ENCODE measurements around the gene SF3A2. TPM values are rescaled to one million over a fixed set of nuclear protein-coding genes. Genes with fewer than 3 reads are reported as not detected.
A peak's percentile ranks its signal among the peaks of the same experiment; 100 is the strongest.

The SF3A2 gene
- total RNA-seq, 1 donor from 2014 or later = 107 TPM

DNA sequence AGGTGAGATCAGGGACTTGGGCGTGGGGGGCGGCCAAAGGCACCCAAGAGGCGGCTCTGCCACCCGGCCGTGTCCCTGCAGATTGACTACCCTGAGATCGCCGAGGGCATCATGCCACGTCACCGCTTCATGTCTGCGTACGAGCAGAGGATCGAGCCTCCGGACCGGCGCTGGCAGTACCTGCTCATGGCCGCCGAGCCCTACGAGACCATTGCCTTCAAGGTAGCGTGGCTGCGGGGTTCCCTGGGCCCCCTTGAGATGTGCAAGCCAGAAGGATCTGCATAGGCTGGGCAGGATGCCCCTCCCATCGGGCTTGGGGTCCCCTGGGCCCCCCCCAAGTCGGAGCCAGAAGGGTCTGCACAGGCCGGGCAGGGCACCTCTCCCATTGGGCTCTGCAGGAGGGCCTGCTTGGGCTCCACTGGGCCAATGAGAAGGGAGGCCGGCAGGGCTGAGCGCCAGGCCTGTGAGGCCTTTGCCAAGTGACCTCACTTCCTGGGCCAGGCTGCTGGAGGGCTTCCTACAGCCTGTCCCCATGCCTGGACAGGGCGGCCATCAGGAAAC is 10.3 kb downstream of the SF3A2 start:
- H3K27ac Mint-ChIP-seq = no peak overlapping the region
- intact Hi-C loops (cut with micrococcal nuclease) = no loop called here
- DNase-seq (no peak), ATAC-seq (ENCODE audit: low read depth) (no peak)
- peaks cover 2% of the 10 kb centered on the region for H3K27me3 Mint-ChIP-seq
- TF ChIP-seq, protein P1, sequence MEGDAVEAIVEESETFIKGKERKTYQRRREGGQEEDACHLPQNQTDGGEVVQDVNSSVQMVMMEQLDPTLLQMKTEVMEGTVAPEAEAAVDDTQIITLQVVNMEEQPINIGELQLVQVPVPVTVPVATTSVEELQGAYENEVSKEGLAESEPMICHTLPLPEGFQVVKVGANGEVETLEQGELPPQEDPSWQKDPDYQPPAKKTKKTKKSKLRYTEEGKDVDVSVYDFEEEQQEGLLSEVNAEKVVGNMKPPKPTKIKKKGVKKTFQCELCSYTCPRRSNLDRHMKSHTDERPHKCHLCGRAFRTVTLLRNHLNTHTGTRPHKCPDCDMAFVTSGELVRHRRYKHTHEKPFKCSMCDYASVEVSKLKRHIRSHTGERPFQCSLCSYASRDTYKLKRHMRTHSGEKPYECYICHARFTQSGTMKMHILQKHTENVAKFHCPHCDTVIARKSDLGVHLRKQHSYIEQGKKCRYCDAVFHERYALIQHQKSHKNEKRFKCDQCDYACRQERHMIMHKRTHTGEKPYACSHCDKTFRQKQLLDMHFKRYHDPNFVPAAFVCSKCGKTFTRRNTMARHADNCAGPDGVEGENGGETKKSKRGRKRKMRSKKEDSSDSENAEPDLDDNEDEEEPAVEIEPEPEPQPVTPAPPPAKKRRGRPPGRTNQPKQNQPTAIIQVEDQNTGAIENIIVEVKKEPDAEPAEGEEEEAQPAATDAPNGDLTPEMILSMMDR (IDR thresholded peaks at IDR 0.05) = no peak
- POLR2A ChIA-PET = interaction anchor here (1.1 kb wide), 1 partner anchor 79 kb away, joined by 3 read pairs; no protein-coding TSS in a partner anchor
- peaks cover 51% of the 10 kb centered on the region for H3K36me3 Mint-ChIP-seq (ENCODE audit: low read depth)
- no peak overlapping the region for H3K4me3 Mint-ChIP-seq
- H3K9me3 Mint-ChIP-seq = no peaks in the 10 kb centered on the region
- CTCF ChIA-PET = no interaction called here
- peaks cover 11% of the 10 kb centered on the region for H3K4me1 Mint-ChIP-seq

DNA sequence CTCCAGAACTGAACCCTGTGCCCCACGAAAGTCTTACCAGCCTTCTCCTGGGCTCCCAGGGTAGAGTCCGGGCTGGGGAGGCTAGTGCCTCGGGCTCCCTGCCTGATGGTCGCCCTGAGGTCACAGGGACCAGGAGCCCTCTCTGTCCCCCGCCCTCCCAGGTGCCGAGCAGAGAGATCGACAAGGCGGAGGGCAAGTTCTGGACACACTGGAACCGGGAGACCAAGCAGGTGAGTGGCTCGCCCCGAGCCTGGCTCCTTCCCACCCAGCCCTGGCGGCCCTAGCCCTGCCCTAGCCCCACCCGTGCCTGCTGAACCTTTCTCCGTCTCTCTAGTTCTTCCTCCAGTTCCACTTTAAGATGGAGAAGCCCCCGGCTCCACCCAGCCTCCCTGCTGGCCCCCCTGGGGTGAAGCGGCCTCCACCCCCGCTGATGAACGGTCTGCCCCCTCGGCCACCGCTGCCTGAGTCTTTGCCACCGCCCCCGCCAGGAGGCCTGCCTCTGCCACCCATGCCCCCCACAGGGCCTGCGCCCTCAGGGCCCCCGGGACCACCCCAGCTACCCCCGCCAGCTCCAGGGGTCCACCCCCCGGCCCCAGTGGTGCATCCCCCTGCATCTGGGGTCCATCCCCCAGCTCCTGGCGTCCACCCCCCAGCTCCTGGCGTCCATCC is 10.9 kb downstream of the SF3A2 start:
- Mint-ChIP-seq H3K9me3 (no peaks in the 10 kb centered on the region), H3K36me3 (ENCODE audit: low read depth) (peaks cover 47% of the 10 kb centered on the region), H3K4me3 (no peak overlapping the region), H3K4me1 (peaks cover 10% of the 10 kb centered on the region), H3K27me3 (peaks cover 2% of the 10 kb centered on the region), H3K27ac (no peak overlapping the region)
- ATAC-seq (ENCODE audit: low read depth) = no peak
- intact Hi-C loops (cut with micrococcal nuclease) = no loop called here
- TF ChIP-seq, protein P1 (IDR thresholded peaks at IDR 0.05) = no peak
- ChIA-PET POLR2A (interaction anchor here (0.6 to 1.6 kb wide), 3 partner anchors 7 to 373 kb away, joined by 3 read pairs; no protein-coding TSS in a partner anchor), CTCF (no interaction called here)
- no peak for DNase-seq

DNA sequence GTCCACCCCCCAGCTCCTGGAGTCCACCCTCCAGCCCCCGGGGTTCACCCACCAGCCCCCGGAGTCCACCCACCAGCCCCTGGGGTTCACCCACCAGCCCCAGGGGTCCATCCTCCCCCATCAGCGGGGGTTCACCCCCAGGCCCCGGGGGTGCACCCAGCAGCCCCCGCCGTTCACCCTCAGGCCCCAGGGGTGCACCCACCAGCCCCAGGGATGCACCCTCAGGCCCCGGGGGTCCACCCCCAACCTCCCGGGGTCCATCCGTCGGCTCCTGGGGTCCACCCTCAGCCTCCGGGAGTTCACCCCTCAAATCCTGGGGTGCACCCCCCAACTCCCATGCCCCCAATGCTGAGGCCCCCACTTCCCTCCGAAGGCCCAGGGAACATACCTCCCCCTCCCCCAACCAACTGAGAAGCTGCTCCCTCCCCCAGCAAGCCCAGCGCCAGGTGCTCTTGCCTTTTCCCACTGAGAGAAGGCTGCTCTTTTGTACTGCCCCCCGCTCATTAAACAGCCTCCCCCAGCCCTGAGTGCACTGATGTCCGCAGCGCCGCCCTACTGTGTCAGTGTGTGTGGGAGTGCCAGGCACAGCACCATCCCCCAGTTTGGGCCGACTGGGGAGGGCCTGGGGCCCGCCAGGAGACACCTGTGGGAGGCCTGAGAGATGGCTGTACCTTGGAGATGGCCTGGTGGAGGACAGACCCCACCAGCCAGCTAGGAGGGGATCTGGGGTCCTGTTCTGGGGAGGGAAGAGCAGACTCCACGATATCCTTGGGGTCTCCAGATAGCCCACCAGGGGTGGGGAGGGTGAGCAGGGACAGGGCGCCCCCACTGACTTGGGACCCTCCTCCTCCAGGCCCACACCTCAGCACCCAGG is 11.7 kb downstream of the SF3A2 start:
- intact Hi-C loops (cut with micrococcal nuclease) = no loop called here
- peaks cover 45% of the 10 kb centered on the region for H3K36me3 Mint-ChIP-seq (ENCODE audit: low read depth)
- no peak overlapping the region for H3K4me3 Mint-ChIP-seq
- no peaks in the 10 kb centered on the region for H3K9me3 Mint-ChIP-seq
- H3K27ac Mint-ChIP-seq = no peak overlapping the region
- TF ChIP-seq, protein P1 (IDR thresholded peaks at IDR 0.05) = no peak
- ChIA-PET CTCF (no interaction called here), POLR2A (interaction anchor here (0.7 to 8.8 kb wide), 4 partner anchors 8 to 374 kb away, joined by 3 to 96 read pairs (median 10); no protein-coding TSS in a partner anchor)
- H3K27me3 Mint-ChIP-seq = peaks cover 2% of the 10 kb centered on the region
- ATAC-seq (ENCODE audit: low read depth) = no peak
- peaks cover 14% of the 10 kb centered on the region for H3K4me1 Mint-ChIP-seq
- no peak for DNase-seq

DNA sequence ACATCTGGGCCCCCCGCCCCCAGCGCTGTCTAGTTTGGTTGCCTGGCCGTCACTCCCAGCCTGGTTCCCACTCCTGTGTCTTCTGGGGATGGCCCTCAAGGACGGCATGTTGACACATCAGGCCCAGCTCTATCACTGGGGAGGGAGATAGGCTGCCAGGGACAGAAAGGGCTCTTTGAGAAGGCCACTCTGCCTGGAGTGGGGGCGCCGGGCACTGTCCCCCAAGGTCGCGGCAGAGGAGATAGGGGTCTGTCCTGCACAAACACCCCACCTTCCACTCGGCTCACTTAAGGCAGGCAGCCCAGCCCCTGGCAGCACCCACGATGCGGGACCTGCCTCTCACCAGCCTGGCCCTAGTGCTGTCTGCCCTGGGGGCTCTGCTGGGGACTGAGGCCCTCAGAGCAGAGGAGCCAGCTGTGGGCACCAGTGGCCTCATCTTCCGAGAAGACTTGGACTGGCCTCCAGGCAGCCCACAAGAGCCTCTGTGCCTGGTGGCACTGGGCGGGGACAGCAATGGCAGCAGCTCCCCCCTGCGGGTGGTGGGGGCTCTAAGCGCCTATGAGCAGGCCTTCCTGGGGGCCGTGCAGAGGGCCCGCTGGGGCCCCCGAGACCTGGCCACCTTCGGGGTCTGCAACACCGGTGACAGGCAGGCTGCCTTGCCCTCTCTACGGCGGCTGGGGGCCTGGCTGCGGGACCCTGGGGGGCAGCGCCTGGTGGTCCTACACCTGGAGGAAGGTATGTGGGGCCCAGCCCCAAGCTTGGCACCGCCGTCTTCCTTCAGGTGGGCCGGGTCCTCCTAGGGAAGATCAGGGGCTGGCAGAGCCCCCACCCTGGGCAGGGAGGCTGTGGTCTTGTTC is 12.6 kb downstream of the SF3A2 start, which contains the start of gene AMH:
TSS of gene AMH (plus strand) at position 314 of the 857 bp plus-strand sequence. CDS start at position 324, 10 bp downstream.
- Mint-ChIP-seq H3K4me3 (peak within 1 kb of the TSS; percentile 24), H3K4me1 (peaks cover 19% of the 10 kb centered on the region), H3K27ac (no peak within 1 kb of the TSS), H3K27me3 (peaks cover 2% of the 10 kb centered on the region), H3K9me3 (no peaks in the 10 kb centered on the region), H3K36me3 (ENCODE audit: low read depth) (peaks cover 36% of the 10 kb centered on the region)
- TF ChIP-seq, protein P1 (IDR thresholded peaks at IDR 0.05) = no peak
- intact Hi-C loops (cut with micrococcal nuclease) = no loop called here
- ChIA-PET POLR2A (interaction anchor here (1.6 to 8.8 kb wide), 2 partner anchors 9 to 22 kb away, joined by 3 to 96 read pairs; no protein-coding TSS in a partner anchor), CTCF (interaction anchor here (4.2 kb wide), 1 partner anchor 24 kb away, joined by 17 read pairs; no protein-coding TSS in a partner anchor)
- DNase-seq = no peak
- ATAC-seq (ENCODE audit: low read depth) = no peak

Data from activated B cell treated with CpG ODN at 0.5 μM for 24 hours (primary cell).